ENCODE results near the gene SART1.
A peak's percentile ranks its signal among the peaks of the same experiment; 100 is the strongest.

- peak in 2 of 3 donors; percentile 59 to 90 for TF ChIP-seq POLR2AphosphoS5 (IDR thresholded peaks at IDR 0.05)
- TF ChIP-seq POLR2A (IDR thresholded peaks at IDR 0.05), result peak in 1 of 2 donors; percentile 25
- TF ChIP-seq CTCF (IDR thresholded peaks at IDR 0.05), result no peak
Observed at GRCh38 chr11:65919141-65919572, 42.4 kb upstream of the SART1 start, which contains the start of gene DRAP1.

Measured in suprapubic skin (tissue), 4 donors.